Panc1 (cell line): ENCODE results near the gene PADI1. TPM values are rescaled to one million over a fixed set of nuclear protein-coding genes. Genes with fewer than 3 reads are reported as not detected.

ENCODE experiments used
- ATAC-seq: fragments of 200-7000 bp; cut with Tn5 transposase; 2 replicates; pipeline ENCODE4 v1.9.1; 2020; ENCODE audit warnings: mild to moderate bottlenecking, moderate library complexity
- BruUV-seq: library from RNA; stranded (reverse); fragments of 400-500 nt; replicated peaks from 2 replicates; lab custom pipeline; 2021; lab: Mats Ljungman, UMichigan
- CTCF ChIA-PET: fragments of 300-600 bp; sonication (Branson Sonifier 250); formaldehyde crosslinking; loops from one replicate; lab custom pipeline; 2022; ENCODE audit warnings: antibody characterized with exemption; lab: Charles Lee
- POLR2A ChIA-PET: fragments of 300-600 bp; sonication (Branson Sonifier 250); formaldehyde crosslinking; loops from one replicate; lab custom pipeline; 2022; ENCODE audit warnings: antibody characterized with exemption; lab: Charles Lee
- DNase-seq: peaks from one replicate; pipeline ENCODE4 v3.0.0-alpha.2; 2010; ENCODE audit warnings: low read depth, low spot score
- H3K27ac ChIP-seq: 2 replicates; pipeline ENCODE4 v1.5.1; 2011; ENCODE audit warnings: mild to moderate bottlenecking, low read length, inconsistent platforms
- H3K27me3 ChIP-seq: fragments of 200-500 bp; sonication (Bioruptor generic); 2 replicates; pipeline ENCODE4 v1.6.0; 2014; ENCODE audit warnings: low read length, inconsistent platforms; ENCODE audit not compliant: control insufficient read depth, insufficient read depth
- H3K36me3 ChIP-seq: fragments of 200-500 bp; sonication (Bioruptor generic); 2 replicates; pipeline ENCODE4 v1.5.1; 2014; ENCODE audit warnings: inconsistent platforms, mild to moderate bottlenecking, low read length, moderate library complexity; ENCODE audit not compliant: control insufficient read depth, insufficient read depth
- H3K4me1 ChIP-seq: 2 replicates; pipeline ENCODE4 v1.5.1; 2011; ENCODE audit warnings: inconsistent platforms, mild to moderate bottlenecking, low read length, moderate library complexity; ENCODE audit not compliant: control insufficient read depth, insufficient read depth
- H3K4me3 ChIP-seq, 2 experiments: 2 replicates each; pipeline ENCODE4 v1.5.1; 2011 to 2012; ENCODE audit warnings: low read depth in 2 of 2, low read length in 2 of 2, mild to moderate bottlenecking in 2 of 2, inconsistent platforms in 1 of 2, moderate library complexity in 1 of 2
- H3K9me3 ChIP-seq: fragments of 200-500 bp; sonication (Bioruptor generic); 2 replicates; pipeline ENCODE4 v1.5.1; 2014; ENCODE audit warnings: low read depth, mild to moderate bottlenecking, inconsistent platforms, low read length, moderate library complexity; ENCODE audit not compliant: control insufficient read depth, insufficient read depth
- CTCF ChIP-seq: fragments of 450-650 bp; IDR thresholded peaks from 2 replicates; pipeline ENCODE4 v1.5.1; 2017; ENCODE audit warnings: mild to moderate bottlenecking
- POLR2AphosphoS5 ChIP-seq: IDR thresholded peaks from 2 replicates; pipeline ENCODE4 v1.6.1; 2012; ENCODE audit warnings: mild to moderate bottlenecking, low read depth, low read length, moderate library complexity
- REST ChIP-seq, 2 experiments: IDR thresholded peaks; 2 replicates each; pipeline ENCODE4 v1.6.1; 2011 to 2012; ENCODE audit warnings: low read depth in 2 of 2, control low read depth in 1 of 2, low read length in 1 of 2, mild to moderate bottlenecking in 1 of 2, moderate library complexity in 1 of 2; ENCODE audit not compliant: insufficient read depth in 1 of 2
- SIN3A ChIP-seq: IDR thresholded peaks from 2 replicates; pipeline ENCODE4 v1.6.1; 2012; ENCODE audit warnings: low read depth, mild to moderate bottlenecking, low read length, moderate library complexity, borderline replicate concordance; ENCODE audit not compliant: insufficient read depth
- TCF7L2 ChIP-seq: IDR thresholded peaks from 2 replicates; pipeline ENCODE4 v1.6.1; 2011; ENCODE audit warnings: mild to moderate bottlenecking, low read depth, low read length, inconsistent platforms
- in situ Hi-C: cut with HindIII; loops from 2 replicates; pipeline ENCODE4 v1.10.0; 2016; ENCODE audit warnings: low sequenced_read_pairs, low pct_unique_long_range_greater_than_20kb
- intact Hi-C: fragments of 100-400 bp; cut with micrococcal nuclease; formaldehyde crosslinking; loops from one replicate; pipeline ENCODE4 v1.10.0; 2022; ENCODE audit not compliant: unreplicated experiment
- total RNA-seq: library from RNA; stranded (reverse); gene quantifications from one replicate; pipeline ENCODE4 v1.2.1, GENCODE V29; 2021; ENCODE audit not compliant: unreplicated experiment

PADI1 gene
- total RNA-seq, 1 experiment from 2014 or later, result 2.3 TPM

- in situ Hi-C loops, result no loop called here
- Histone ChIP-seq H3K27me3 (no peaks in the 10 kb centered on the region), H3K27ac (no peak overlapping the region), H3K36me3 (no peaks in the 10 kb centered on the region), H3K4me1 (no peaks in the 10 kb centered on the region), H3K9me3 (no peaks in the 10 kb centered on the region), H3K4me3 (no peak overlapping the region)
- DNase-seq (no peak), ATAC-seq (no peak)
- BruUV-seq, result no TSS peak
- intact Hi-C loops, result no loop called here
- ChIA-PET POLR2A (no interaction called here), CTCF (no interaction called here)
- no peak for TF ChIP-seq TCF7L2
Observed at GRCh38 chr1:17264470-17264869, 59.5 kb downstream of the PADI1 start.

GRCh38 chr1:17265162-17265561 lies 60.2 kb downstream of the PADI1 start:
- no peaks in the 10 kb centered on the region for H3K4me1 ChIP-seq
- H3K27ac ChIP-seq, result no peak overlapping the region
- DNase-seq, result no peak
- no peaks in the 10 kb centered on the region for H3K36me3 ChIP-seq
- no peak for TF ChIP-seq TCF7L2
- TF ChIP-seq POLR2AphosphoS5, result no peak
- no peak for TF ChIP-seq SIN3A
- TF ChIP-seq REST (IDR thresholded peaks at IDR 0.05; ENCODE audit: insufficient read depth in 1 of 2, low read depth in 2 of 2, low read length in 1 of 2), result no peak
- TF ChIP-seq CTCF, result no peak
- no peaks in the 10 kb centered on the region for H3K9me3 ChIP-seq
- intact Hi-C loops (no loop called here), in situ Hi-C loops (no loop called here)
- ATAC-seq, result peak; percentile 68
- no TSS peak for BruUV-seq
- no peak overlapping the region for H3K4me3 ChIP-seq
- POLR2A ChIA-PET, result interaction anchor here (0.6 kb wide), 1 partner anchor 16 kb away, joined by 4 read pairs; the partner anchor contains the start of gene PADI3
- CTCF ChIA-PET, result no interaction called here
- H3K27me3 ChIP-seq, result no peaks in the 10 kb centered on the region

- no peak for ATAC-seq
- H3K36me3 ChIP-seq, result no peaks in the 10 kb centered on the region
- in situ Hi-C loops, result no loop called here
- no peak overlapping the region for H3K27ac ChIP-seq
- H3K4me1 ChIP-seq, result no peaks in the 10 kb centered on the region
- no peak overlapping the region for H3K4me3 ChIP-seq
- H3K27me3 ChIP-seq, result no peaks in the 10 kb centered on the region
- no TSS peak for BruUV-seq
- POLR2A ChIA-PET, result no interaction called here
- no peaks in the 10 kb centered on the region for H3K9me3 ChIP-seq
- CTCF ChIA-PET, result no interaction called here
- no peak for DNase-seq
- intact Hi-C loops, result no loop called here
- TF ChIP-seq POLR2AphosphoS5, result no peak
- no peak for TF ChIP-seq TCF7L2
Observed at GRCh38 chr1:17265950-17266349, 61.0 kb downstream of the PADI1 start.
